Skeletal muscle satellite cell (primary cell): ENCODE data around the gene TAOK1.

ENCODE experiments used
- H3K27me3 ChIP-seq: 2 replicates; pipeline ENCODE4 v1.7.0; 2013; ENCODE audit warnings: low read length; ENCODE audit not compliant: control insufficient read depth, insufficient read depth
- H3K36me3 ChIP-seq: 2 replicates; pipeline ENCODE4 v1.7.0; 2013; ENCODE audit warnings: mild to moderate bottlenecking, control low read depth, low read length; ENCODE audit not compliant: insufficient read depth
- H3K4me1 ChIP-seq: 2 replicates; pipeline ENCODE4 v1.7.0; 2013; ENCODE audit warnings: low read length; ENCODE audit not compliant: control insufficient read depth, insufficient read depth
- H3K4me2 ChIP-seq: 2 replicates; pipeline ENCODE4 v1.7.0; 2013; ENCODE audit warnings: mild to moderate bottlenecking, low read length
- H3K4me3 ChIP-seq: 2 replicates; pipeline ENCODE4 v1.7.0; 2013; ENCODE audit warnings: low read length
- H3K9ac ChIP-seq: 2 replicates; pipeline ENCODE4 v1.7.0; 2013; ENCODE audit warnings: mild to moderate bottlenecking, low read depth, low read length, moderate library complexity
- H3K9me3 ChIP-seq: replicated peaks from 2 replicates; pipeline ENCODE4 v1.7.0; 2013; ENCODE audit warnings: mild to moderate bottlenecking, control low read depth, low read length

The TAOK1 gene

GRCh38 chr17:29505836-29506235, 115.7 kb downstream of the TAOK1 start:
- H3K9ac ChIP-seq, result no peak overlapping the region
- H3K4me2 ChIP-seq, result no peak overlapping the region
- peaks cover 63% of the 10 kb centered on the region for H3K36me3 ChIP-seq
- H3K4me3 ChIP-seq, result no peak overlapping the region
- H3K9me3 ChIP-seq, result no peaks in the 10 kb centered on the region
- peaks cover 4% of the 10 kb centered on the region for H3K4me1 ChIP-seq
- H3K27me3 ChIP-seq, result no peaks in the 10 kb centered on the region

GRCh38 chr17:29510953-29511352, 120.8 kb downstream of the TAOK1 start:
- Histone ChIP-seq H3K9ac (no peak overlapping the region), H3K4me3 (no peak overlapping the region), H3K36me3 (peaks cover 49% of the 10 kb centered on the region)

GRCh38 chr17:29514792-29515191, 124.6 kb downstream of the TAOK1 start:
- Histone ChIP-seq H3K4me3 (no peak overlapping the region), H3K36me3 (peaks cover 46% of the 10 kb centered on the region), H3K4me1 (peaks cover 5% of the 10 kb centered on the region)

More at GRCh38 chr17:29510953-29511352, 120.8 kb downstream of the TAOK1 start:
- no peaks in the 10 kb centered on the region for H3K27me3 ChIP-seq
- H3K4me2 ChIP-seq, result no peak overlapping the region
- H3K4me1 ChIP-seq, result peaks cover 5% of the 10 kb centered on the region
- no peaks in the 10 kb centered on the region for H3K9me3 ChIP-seq

GRCh38 chr17:29518359-29518758, 128.2 kb downstream of the TAOK1 start:
- no peak overlapping the region for H3K4me2 ChIP-seq
- no peaks in the 10 kb centered on the region for H3K4me1 ChIP-seq
- H3K9me3 ChIP-seq, result no peaks in the 10 kb centered on the region
- no peak overlapping the region for H3K4me3 ChIP-seq
- no peaks in the 10 kb centered on the region for H3K27me3 ChIP-seq
- no peak overlapping the region for H3K9ac ChIP-seq
- H3K36me3 ChIP-seq, result peaks cover 51% of the 10 kb centered on the region

More at GRCh38 chr17:29514792-29515191, 124.6 kb downstream of the TAOK1 start:
- no peaks in the 10 kb centered on the region for H3K9me3 ChIP-seq
- H3K9ac ChIP-seq, result no peak overlapping the region
- H3K27me3 ChIP-seq, result no peaks in the 10 kb centered on the region
- no peak overlapping the region for H3K4me2 ChIP-seq

- H3K9me3 ChIP-seq, result no peaks in the 10 kb centered on the region
- H3K4me2 ChIP-seq, result no peak overlapping the region
- H3K9ac ChIP-seq, result no peak overlapping the region
- no peaks in the 10 kb centered on the region for H3K4me1 ChIP-seq
- H3K36me3 ChIP-seq, result peaks cover 47% of the 10 kb centered on the region
- no peak overlapping the region for H3K4me3 ChIP-seq
- H3K27me3 ChIP-seq, result no peaks in the 10 kb centered on the region
These were observed 134.5 kb downstream of the TAOK1 start for GRCh38 chr17:29524692-29525091.

GRCh38 chr17:29526322-29526721, 136.2 kb downstream of the TAOK1 start:
- H3K9me3 ChIP-seq, result no peaks in the 10 kb centered on the region
- H3K4me1 ChIP-seq, result no peaks in the 10 kb centered on the region
- no peak overlapping the region for H3K9ac ChIP-seq
- H3K4me3 ChIP-seq, result no peak overlapping the region
- H3K27me3 ChIP-seq, result no peaks in the 10 kb centered on the region
- H3K36me3 ChIP-seq, result peaks cover 48% of the 10 kb centered on the region
- no peak overlapping the region for H3K4me2 ChIP-seq

GRCh38 chr17:29533976-29534375, 143.8 kb downstream of the TAOK1 start:
- H3K4me3 ChIP-seq, result no peak overlapping the region
- no peaks in the 10 kb centered on the region for H3K27me3 ChIP-seq
- no peaks in the 10 kb centered on the region for H3K9me3 ChIP-seq
- no peaks in the 10 kb centered on the region for H3K4me1 ChIP-seq
- H3K4me2 ChIP-seq, result no peak overlapping the region
- H3K36me3 ChIP-seq, result peaks cover 32% of the 10 kb centered on the region
- H3K9ac ChIP-seq, result no peak overlapping the region

GRCh38 chr17:29544066-29544465, 153.9 kb downstream of the TAOK1 start:
- no peak overlapping the region for H3K9ac ChIP-seq
- H3K27me3 ChIP-seq, result no peaks in the 10 kb centered on the region
- no peaks in the 10 kb centered on the region for H3K4me1 ChIP-seq
- no peaks in the 10 kb centered on the region for H3K9me3 ChIP-seq
- no peak overlapping the region for H3K4me3 ChIP-seq
- H3K4me2 ChIP-seq, result no peak overlapping the region
- peaks cover 44% of the 10 kb centered on the region for H3K36me3 ChIP-seq

- Histone ChIP-seq H3K36me3 (peaks cover 37% of the 10 kb centered on the region), H3K9ac (no peak overlapping the region), H3K9me3 (no peaks in the 10 kb centered on the region), H3K4me1 (no peaks in the 10 kb centered on the region), H3K4me3 (no peak overlapping the region), H3K4me2 (no peak overlapping the region), H3K27me3 (no peaks in the 10 kb centered on the region)
These were observed 155.9 kb downstream of the TAOK1 start for GRCh38 chr17:29546085-29546484.

GRCh38 chr17:29546830-29547229, 156.7 kb downstream of the TAOK1 start:
- Histone ChIP-seq H3K9me3 (no peaks in the 10 kb centered on the region), H3K9ac (no peak overlapping the region), H3K4me2 (no peak overlapping the region), H3K36me3 (peaks cover 31% of the 10 kb centered on the region), H3K27me3 (no peaks in the 10 kb centered on the region), H3K4me1 (no peaks in the 10 kb centered on the region), H3K4me3 (no peak overlapping the region)

GRCh38 chr17:29549177-29549923, 159.2 kb downstream of the TAOK1 start:
- H3K9me3 ChIP-seq, result no peaks in the 10 kb centered on the region
- peaks cover 11% of the 10 kb centered on the region for H3K36me3 ChIP-seq
- no peak overlapping the region for H3K9ac ChIP-seq
- H3K4me2 ChIP-seq, result no peak overlapping the region
- H3K27me3 ChIP-seq, result no peaks in the 10 kb centered on the region
- no peak overlapping the region for H3K4me3 ChIP-seq
- no peaks in the 10 kb centered on the region for H3K4me1 ChIP-seq

GRCh38 chr17:29555840-29556239, 165.7 kb downstream of the TAOK1 start:
- Histone ChIP-seq H3K27me3 (no peaks in the 10 kb centered on the region), H3K4me2 (no peak overlapping the region), H3K4me1 (peaks cover 4% of the 10 kb centered on the region), H3K9me3 (no peaks in the 10 kb centered on the region), H3K9ac (no peak overlapping the region), H3K36me3 (no peaks in the 10 kb centered on the region), H3K4me3 (no peak overlapping the region)
